Prostate gland (tissue), 2 donors: ENCODE data around the gene C16orf78. TPM values are rescaled to one million over a fixed set of nuclear protein-coding genes. Genes with fewer than 3 reads are reported as not detected.

ENCODE experiments used
- DNase-seq: peaks from one replicate; pipeline ENCODE4 v3.0.0-alpha.2; 2019; ENCODE audit warnings: low spot score
- H3K27ac ChIP-seq, 2 donors: fragments of 200-600 bp; sonication (generic); 2 replicates each; pipeline ENCODE4 v1.5.1; 2017 to 2019
- H3K27me3 ChIP-seq: fragments of 200-600 bp; sonication (generic); replicated peaks from 2 replicates; pipeline ENCODE4 v1.5.1; 2019; ENCODE audit not compliant: insufficient read depth
- H3K36me3 ChIP-seq, 2 donors: fragments of 200-600 bp; sonication (generic); 1 replicate in 1 of 2; 2 replicates in 1 of 2; pipeline versions ENCODE4 v1.5.1 to v1.8.1; 2017 to 2019
- H3K4me1 ChIP-seq: fragments of 200-600 bp; sonication (generic); replicated peaks from 2 replicates; pipeline ENCODE4 v1.5.1; 2019
- H3K4me3 ChIP-seq, 2 donors: fragments of 200-600 bp; sonication (generic); 2 replicates each; pipeline ENCODE4 v1.5.1; 2017 to 2019
- H3K9me3 ChIP-seq: fragments of 200-600 bp; sonication (generic); 2 replicates; pipeline ENCODE4 v1.5.1; 2017
- CTCF ChIP-seq, 4 experiments: fragments of 200-600 bp in 2 of 4; fragments of 450-650 bp in 2 of 4; sonication (generic) in 2 of 4; IDR thresholded peaks; 1 replicate in 3 of 4; 2 replicates in 1 of 4; pipeline ENCODE4 v1.5.1; 2016 to 2019; ENCODE audit warnings: antibody characterized with exemption in 4 of 4, mild to moderate bottlenecking in 2 of 4, moderate library complexity in 2 of 4
- POLR2A ChIP-seq: fragments of 450-650 bp; IDR thresholded peaks from one replicate; pipeline ENCODE4 v1.6.1; 2016; ENCODE audit warnings: antibody characterized with exemption, mild to moderate bottlenecking
- POLR2AphosphoS5 ChIP-seq: sonication (generic); formaldehyde crosslinking; IDR thresholded peaks from one replicate; pipeline ENCODE4 v1.6.1; 2017; ENCODE audit warnings: antibody characterized with exemption
- WGBS: methylation state at CpG from one replicate; pipeline ENCODE4 v1.1.5; 2018; 5-methylcytosine and 5-hydroxymethylcytosine counted together
- intact Hi-C: fragments of 100-400 bp; cut with DNase I; formaldehyde crosslinking; loops from one replicate; pipeline ENCODE4 v1.14.2; 2022
- total RNA-seq, 2 donors: library from RNA; depleted of rRNA; stranded (reverse); fragments of >200 nt; gene quantifications; one replicate each; pipeline ENCODE4 v1.1.0, GENCODE V29; 2016

C16orf78 gene
- total RNA-seq, 2 donors from 2014 or later: not detected

- intact Hi-C loops: no loop called here
- no peak overlapping the region for H3K27ac ChIP-seq
- H3K4me3 ChIP-seq: no peak overlapping the region
- TF ChIP-seq POLR2AphosphoS5: no peak
- TF ChIP-seq POLR2A: no peak
- no peak for TF ChIP-seq CTCF (IDR thresholded peaks at IDR 0.05)
- no peaks in the 10 kb centered on the region for H3K36me3 ChIP-seq
- no peak for DNase-seq
- H3K4me1 ChIP-seq: no peaks in the 10 kb centered on the region
- H3K27me3 ChIP-seq: no peaks in the 10 kb centered on the region
- H3K9me3 ChIP-seq: no peaks in the 10 kb centered on the region
- WGBS: 79% methylated on average over 9 of the region's 9 CpGs
These were observed 26.2 kb downstream of the C16orf78 start for GRCh38 chr16:49399594-49400364.

- no peaks in the 10 kb centered on the region for H3K9me3 ChIP-seq
- DNase-seq: no peak
- 87% methylated on average over 7 of the region's 7 CpGs for WGBS
- no peaks in the 10 kb centered on the region for H3K27me3 ChIP-seq
- H3K36me3 ChIP-seq: no peaks in the 10 kb centered on the region
- no peak overlapping the region for H3K27ac ChIP-seq
- no peaks in the 10 kb centered on the region for H3K4me1 ChIP-seq
- TF ChIP-seq CTCF (IDR thresholded peaks at IDR 0.05) (no peak), POLR2AphosphoS5 (no peak), POLR2A (no peak)
- intact Hi-C loops: no loop called here
- no peak overlapping the region for H3K4me3 ChIP-seq
These were observed 27.0 kb downstream of the C16orf78 start for GRCh38 chr16:49400611-49401010.

GRCh38 chr16:49405123-49405522 is 31.5 kb downstream of the C16orf78 start:
- H3K27me3 ChIP-seq: no peaks in the 10 kb centered on the region
- TF ChIP-seq POLR2A (no peak), CTCF (IDR thresholded peaks at IDR 0.05) (no peak), POLR2AphosphoS5 (no peak)
- no peaks in the 10 kb centered on the region for H3K9me3 ChIP-seq
- H3K36me3 ChIP-seq: no peaks in the 10 kb centered on the region
- H3K27ac ChIP-seq: no peak overlapping the region
- WGBS: 87% methylated on average over 4 of the region's 4 CpGs
- intact Hi-C loops: loop anchor here (5.0 kb wide), 2 partner anchors 187 to 472 kb away; no protein-coding TSS in a partner anchor
- H3K4me1 ChIP-seq: no peaks in the 10 kb centered on the region
- DNase-seq: no peak
- H3K4me3 ChIP-seq: no peak overlapping the region

GRCh38 chr16:49405530-49405929 is 31.9 kb downstream of the C16orf78 start:
- no peak for TF ChIP-seq POLR2AphosphoS5
- TF ChIP-seq CTCF (IDR thresholded peaks at IDR 0.05): no peak
- no peak for TF ChIP-seq POLR2A
- Histone ChIP-seq H3K4me1 (no peaks in the 10 kb centered on the region), H3K4me3 (no peak overlapping the region), H3K27ac (no peak overlapping the region), H3K9me3 (no peaks in the 10 kb centered on the region), H3K36me3 (no peaks in the 10 kb centered on the region), H3K27me3 (no peaks in the 10 kb centered on the region)
- 51% methylated on average over 6 of the region's 6 CpGs for WGBS
- no peak for DNase-seq
- intact Hi-C loops: loop anchor here (5.0 kb wide), 2 partner anchors 187 to 472 kb away; no protein-coding TSS in a partner anchor
